Sigmoid colon (tissue), 7 donors: ENCODE results near the gene ALX4. TPM values are rescaled to one million over a fixed set of nuclear protein-coding genes. Genes with fewer than 3 reads are reported as not detected.

Source experiments
- DNase-seq: peaks from one replicate; pipeline ENCODE4 v3.0.0-alpha.2; 2019
- H3K27ac ChIP-seq, 4 donors: fragments of 200-600 bp; sonication (generic); one replicate each; pipeline ENCODE4 v1.5.1; 2016 to 2019; ENCODE audit warnings: mild to moderate bottlenecking in 1 of 4
- H3K27me3 ChIP-seq, 3 donors: fragments of 200-600 bp; sonication (generic); one replicate each; pipeline ENCODE4 v1.5.1; 2019; ENCODE audit warnings: mild to moderate bottlenecking in 1 of 3
- H3K36me3 ChIP-seq, 4 donors: fragments of 200-600 bp; sonication (generic); one replicate each; pipeline ENCODE4 v1.5.1; 2016 to 2019
- H3K4me1 ChIP-seq, 4 donors: fragments of 200-600 bp; sonication (generic); one replicate each; pipeline ENCODE4 v1.5.1; 2017 to 2019
- H3K4me3 ChIP-seq, 4 donors: fragments of 200-600 bp; sonication (generic); one replicate each; pipeline ENCODE4 v1.5.1; 2017 to 2019; ENCODE audit warnings: mild to moderate bottlenecking in 2 of 4, moderate library complexity in 1 of 4
- H3K9me3 ChIP-seq, 4 donors: fragments of 200-600 bp in 3 of 4; sonication (generic) in 3 of 4; one replicate each; pipeline versions ENCODE4 v1.5.1 to v1.6.1; 2013 to 2019
- EP300 ChIP-seq, 4 donors: sonication (generic); formaldehyde crosslinking; IDR thresholded peaks; one replicate each; pipeline ENCODE4 v1.6.1; 2017; ENCODE audit warnings: antibody characterized with exemption in 4 of 4
- POLR2A ChIP-seq, 2 donors: fragments of 450-650 bp; IDR thresholded peaks; one replicate each; pipeline ENCODE4 v1.6.1; 2016; ENCODE audit warnings: antibody characterized with exemption in 2 of 2, mild to moderate bottlenecking in 2 of 2, moderate library complexity in 2 of 2
- POLR2AphosphoS5 ChIP-seq, 4 donors: sonication (generic); formaldehyde crosslinking; IDR thresholded peaks; one replicate each; pipeline ENCODE4 v1.6.1; 2017; ENCODE audit warnings: antibody characterized with exemption in 4 of 4
- WGBS, 2 donors: extraction: QIAGEN DNeasy Blood & Tissue Kit; methylation state at CpG; one replicate each; pipeline ENCODE4 v1.1.7; 2013; 5-methylcytosine and 5-hydroxymethylcytosine counted together
- intact Hi-C: fragments of 100-400 bp; cut with DNase I; formaldehyde crosslinking; loops from one replicate; pipeline ENCODE4 v1.15.1; 2023
- polyA plus RNA-seq, 3 donors: library from polyadenylated mRNA; stranded (reverse); fragments of 200-250 nt; gene quantifications; one replicate each; pipeline ENCODE4 v1.2.3, GENCODE V29; 2013
- total RNA-seq, 4 donors: library from RNA; depleted of rRNA; stranded (reverse); fragments of >200 nt; gene quantifications; one replicate each; pipeline ENCODE4 v1.1.0, GENCODE V29; 2016
- TF ChIP-seq, protein P1 (sequence below), 4 experiments: fragments of 450-650 bp in 3 of 4; fragments of 200-600 bp in 1 of 4; IDR thresholded peaks; one replicate each; pipeline ENCODE4 v1.5.1; 2016 to 2019; ENCODE audit warnings: antibody characterized with exemption in 4 of 4, mild to moderate bottlenecking in 3 of 4, moderate library complexity in 2 of 4
- donor health status: healthy with polysubstance abuse.
- donor health status: Bipolar disorder and iron deficiency.
- donor health status: healthy.

ALX4 gene
- total and polyA plus RNA-seq, 7 donors, result not detected

DNA sequence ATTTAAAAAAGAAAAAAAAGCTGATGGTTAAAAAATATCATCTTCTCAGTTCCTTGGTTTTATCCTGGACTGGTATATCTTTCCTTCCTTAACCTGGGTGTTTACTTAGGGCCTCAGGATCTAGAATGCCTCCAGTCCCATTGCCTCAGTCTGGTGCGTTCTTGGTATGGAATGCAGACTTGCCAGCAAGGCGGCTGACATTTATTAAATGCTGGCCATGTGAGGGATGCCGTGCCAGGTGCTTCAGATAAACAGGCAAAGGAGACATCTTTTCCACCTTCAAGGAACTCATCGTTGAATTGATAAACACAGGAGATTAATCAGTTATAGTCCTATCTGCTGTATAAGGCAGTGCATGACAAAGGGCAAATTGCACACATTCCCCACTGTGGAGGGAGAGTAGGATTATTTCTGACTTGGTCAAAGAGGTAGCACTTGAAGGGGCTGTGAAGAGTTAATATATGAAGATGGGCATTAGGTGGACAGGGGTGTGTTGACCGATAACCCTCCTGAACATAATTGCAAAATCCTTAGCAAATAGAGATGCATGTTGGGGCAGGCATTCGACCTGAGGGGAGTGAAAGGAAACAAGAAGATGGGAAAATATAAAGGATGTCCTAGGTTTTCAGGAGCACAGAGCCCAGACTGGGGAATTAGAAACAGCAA is 54.4 kb downstream of the ALX4 start:
- no peak for DNase-seq
- WGBS, 2 donors, result 77 to 81% methylated on average over 6 of the region's 6 CpGs
- no peak for TF ChIP-seq EP300 (IDR thresholded peaks at IDR 0.05)
- no peak for TF ChIP-seq POLR2A (IDR thresholded peaks at IDR 0.05)
- TF ChIP-seq, protein P1, sequence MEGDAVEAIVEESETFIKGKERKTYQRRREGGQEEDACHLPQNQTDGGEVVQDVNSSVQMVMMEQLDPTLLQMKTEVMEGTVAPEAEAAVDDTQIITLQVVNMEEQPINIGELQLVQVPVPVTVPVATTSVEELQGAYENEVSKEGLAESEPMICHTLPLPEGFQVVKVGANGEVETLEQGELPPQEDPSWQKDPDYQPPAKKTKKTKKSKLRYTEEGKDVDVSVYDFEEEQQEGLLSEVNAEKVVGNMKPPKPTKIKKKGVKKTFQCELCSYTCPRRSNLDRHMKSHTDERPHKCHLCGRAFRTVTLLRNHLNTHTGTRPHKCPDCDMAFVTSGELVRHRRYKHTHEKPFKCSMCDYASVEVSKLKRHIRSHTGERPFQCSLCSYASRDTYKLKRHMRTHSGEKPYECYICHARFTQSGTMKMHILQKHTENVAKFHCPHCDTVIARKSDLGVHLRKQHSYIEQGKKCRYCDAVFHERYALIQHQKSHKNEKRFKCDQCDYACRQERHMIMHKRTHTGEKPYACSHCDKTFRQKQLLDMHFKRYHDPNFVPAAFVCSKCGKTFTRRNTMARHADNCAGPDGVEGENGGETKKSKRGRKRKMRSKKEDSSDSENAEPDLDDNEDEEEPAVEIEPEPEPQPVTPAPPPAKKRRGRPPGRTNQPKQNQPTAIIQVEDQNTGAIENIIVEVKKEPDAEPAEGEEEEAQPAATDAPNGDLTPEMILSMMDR (IDR thresholded peaks at IDR 0.05), result no peak
- no peak for TF ChIP-seq POLR2AphosphoS5 (IDR thresholded peaks at IDR 0.05)
- H3K4me3 ChIP-seq, result no peak overlapping the region
- peaks cover 0 to 4% (median 1%) of the 10 kb centered on the region in 4 donors for H3K9me3 ChIP-seq
- H3K4me1 ChIP-seq, result peaks cover 0 to 6% (median 0%) of the 10 kb centered on the region in 4 donors
- no peaks in the 10 kb centered on the region for H3K27me3 ChIP-seq
- H3K27ac ChIP-seq, result no peak overlapping the region
- no peaks in the 10 kb centered on the region for H3K36me3 ChIP-seq
- intact Hi-C loops, result no loop called here

DNA sequence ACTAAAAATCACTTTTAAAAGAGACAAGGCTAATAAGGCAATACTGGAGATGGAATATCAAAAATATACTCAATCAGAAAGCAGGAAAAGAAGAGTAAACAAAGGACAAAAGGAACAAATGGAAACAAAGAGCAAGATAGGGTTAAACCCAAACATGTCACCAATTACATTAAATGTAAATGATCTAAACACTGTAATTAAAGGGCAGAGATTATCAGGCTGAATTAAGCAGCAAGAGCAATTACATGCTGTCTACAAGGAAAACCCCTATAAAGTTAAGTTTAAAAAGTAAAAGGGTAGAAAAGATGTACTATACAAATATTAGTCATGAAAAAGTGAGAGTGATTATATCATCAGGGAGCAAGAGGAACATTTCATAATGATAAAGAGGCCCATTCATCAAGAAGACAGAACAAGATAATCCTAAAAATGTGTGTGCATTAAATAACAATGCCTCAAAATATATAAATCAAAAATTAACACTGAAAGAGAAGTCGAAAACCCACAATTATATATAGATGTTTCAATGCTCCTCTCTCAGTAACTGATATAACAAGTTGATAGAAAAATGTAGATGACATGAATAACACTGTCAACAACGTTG is 56.8 kb downstream of the ALX4 start:
- peaks cover 0 to 4% (median 1%) of the 10 kb centered on the region in 4 donors for H3K9me3 ChIP-seq
- no peaks in the 10 kb centered on the region for H3K27me3 ChIP-seq
- H3K36me3 ChIP-seq, result no peaks in the 10 kb centered on the region
- H3K4me3 ChIP-seq, result no peak overlapping the region
- whole genome bisulfite sequencing, 2 donors, result 96% methylated on average over 2 of the region's 2 CpGs
- H3K4me1 ChIP-seq, result peaks cover 0 to 6% (median 0%) of the 10 kb centered on the region in 4 donors
- no peak for TF ChIP-seq POLR2AphosphoS5 (IDR thresholded peaks at IDR 0.05)
- TF ChIP-seq POLR2A (IDR thresholded peaks at IDR 0.05), result no peak
- TF ChIP-seq, protein P1 (IDR thresholded peaks at IDR 0.05), result no peak
- no peak for TF ChIP-seq EP300 (IDR thresholded peaks at IDR 0.05)
- DNase-seq, result no peak
- intact Hi-C loops, result no loop called here
- no peak overlapping the region for H3K27ac ChIP-seq

DNA sequence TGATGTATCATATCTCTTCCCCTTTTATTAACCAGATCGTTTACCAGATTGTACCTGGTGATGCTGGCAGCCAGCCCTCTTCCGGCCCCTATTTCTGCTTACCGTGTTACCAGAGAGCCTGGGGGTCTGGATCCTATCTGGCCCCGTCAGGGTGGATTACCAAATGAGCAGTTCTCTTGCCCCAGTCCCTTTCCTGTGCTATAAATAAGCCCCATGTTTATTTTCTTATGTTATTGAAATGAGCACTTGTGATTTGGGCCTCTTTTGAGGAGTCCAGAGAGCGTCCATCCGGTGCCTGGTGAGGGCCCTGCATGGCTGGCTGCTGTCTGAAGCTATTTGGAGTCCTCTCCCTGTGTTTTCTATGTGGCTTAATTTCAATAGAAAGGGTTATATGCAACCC is 59.5 kb downstream of the ALX4 start:
- Histone ChIP-seq H3K9me3 (peaks cover 0 to 4% (median 1%) of the 10 kb centered on the region in 4 donors), H3K4me1 (peaks cover 0 to under 1% (median 0%) of the 10 kb centered on the region in 4 donors), H3K4me3 (no peak overlapping the region), H3K27ac (no peak overlapping the region), H3K27me3 (no peaks in the 10 kb centered on the region), H3K36me3 (no peaks in the 10 kb centered on the region)
- intact Hi-C loops, result no loop called here
- no peak for DNase-seq
- TF ChIP-seq POLR2A (IDR thresholded peaks at IDR 0.05) (no peak), EP300 (IDR thresholded peaks at IDR 0.05) (no peak), POLR2AphosphoS5 (IDR thresholded peaks at IDR 0.05) (no peak)
- TF ChIP-seq, protein P1 (IDR thresholded peaks at IDR 0.05), result no peak
- 85 to 93% methylated on average over 6 of the region's 6 CpGs for WGBS, 2 donors

DNA sequence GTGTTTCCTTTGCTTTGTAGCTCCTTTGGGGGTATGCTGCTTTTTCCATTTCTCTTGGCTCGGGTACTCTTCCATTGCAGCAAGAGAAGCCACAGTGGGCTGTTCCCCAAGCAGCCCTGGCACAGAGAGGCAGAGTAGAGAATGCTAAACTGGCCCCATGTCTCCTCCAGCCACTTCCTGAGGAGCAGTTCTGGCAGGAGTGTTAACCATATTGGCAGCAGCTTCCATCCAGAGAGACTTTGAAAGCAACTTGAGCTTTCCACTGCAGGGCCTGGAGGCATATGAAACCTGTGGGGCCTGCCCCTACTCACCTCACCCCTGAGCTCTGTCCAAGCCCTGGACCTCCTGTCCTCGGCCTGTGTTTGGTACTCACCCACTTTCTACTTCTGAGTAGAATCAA is 61.8 kb downstream of the ALX4 start:
- Histone ChIP-seq H3K36me3 (peaks cover 0 to 10% (median 0%) of the 10 kb centered on the region in 4 donors), H3K4me3 (no peak overlapping the region), H3K27me3 (no peaks in the 10 kb centered on the region), H3K27ac (no peak overlapping the region), H3K4me1 (peaks cover 0 to 24% (median 13%) of the 10 kb centered on the region in 4 donors), H3K9me3 (peaks cover 0 to 4% (median 1%) of the 10 kb centered on the region in 4 donors)
- intact Hi-C loops, result no loop called here
- TF ChIP-seq, protein P1 (IDR thresholded peaks at IDR 0.05), result no peak
- no peak for TF ChIP-seq EP300 (IDR thresholded peaks at IDR 0.05)
- TF ChIP-seq POLR2A (IDR thresholded peaks at IDR 0.05), result no peak
- no peak for TF ChIP-seq POLR2AphosphoS5 (IDR thresholded peaks at IDR 0.05)
- 93 to 98% methylated on average over 2 of the region's 2 CpGs for WGBS, 2 donors
- DNase-seq, result no peak
